IMR-90 (cell line): ENCODE measurements around the gene DGLUCY. TPM values are rescaled to one million over a fixed set of nuclear protein-coding genes. Genes with fewer than 3 reads are reported as not detected.

Experiments
- ATAC-seq: fragments of 200-7000 bp; cut with Tn5 transposase; 2 replicates; pipeline ENCODE4 v1.9.1; 2020; ENCODE audit warnings: low read depth, mild to moderate bottlenecking, moderate library complexity
- BruUV-seq: library from RNA; stranded (reverse); fragments of 400-500 nt; replicated peaks from 2 replicates; lab custom pipeline; 2021; lab: Mats Ljungman, UMichigan
- CTCF ChIA-PET: fragments of 300-600 bp; formaldehyde crosslinking; extraction: SDS; loops from one replicate; lab custom pipeline; 2021; ENCODE audit warnings: antibody characterized with exemption; lab: Yijun Ruan, JAX
- POLR2A ChIA-PET: fragments of 300-600 bp; sonication (Branson Sonifier 250); formaldehyde crosslinking; loops from one replicate; lab custom pipeline; 2022; ENCODE audit warnings: antibody characterized with exemption; ENCODE audit not compliant: unreplicated experiment; lab: Charles Lee
- DNase-seq: peaks from one replicate; pipeline ENCODE4 v3.0.0; 2013
- H2AFZ ChIP-seq: replicated peaks from 2 replicates; pipeline ENCODE3; 2013; ENCODE audit warnings: low read length, mild to moderate bottlenecking; ENCODE audit not compliant: poor library complexity
- H2AK5ac ChIP-seq: 2 replicates; pipeline ENCODE4 v1.6.1; 2013; ENCODE audit warnings: low read depth, low read length, inconsistent platforms
- H2AK9ac ChIP-seq: replicated peaks from 2 replicates; pipeline ENCODE3; 2013; ENCODE audit warnings: mild to moderate bottlenecking, low read depth, low read length, moderate library complexity; ENCODE audit not compliant: poor library complexity
- H2BK120ac ChIP-seq: 2 replicates; pipeline ENCODE4 v1.6.1; 2013; ENCODE audit warnings: low read depth, low read length, inconsistent platforms
- H2BK15ac ChIP-seq: 3 replicates; pipeline ENCODE4 v1.6.1; 2013; ENCODE audit warnings: low read depth, low read length, inconsistent platforms
- H2BK20ac ChIP-seq: 2 replicates; pipeline ENCODE4 v1.6.1; 2013; ENCODE audit warnings: low read depth, mild to moderate bottlenecking, inconsistent platforms, low read length, moderate library complexity
- H2BK5ac ChIP-seq: 2 replicates; pipeline ENCODE4 v1.6.1; 2013; ENCODE audit warnings: mild to moderate bottlenecking, low read depth, low read length, inconsistent platforms; ENCODE audit not compliant: poor library complexity, severe bottlenecking
- H3K14ac ChIP-seq: replicated peaks from 2 replicates; pipeline ENCODE4 v1.6.1; 2013; ENCODE audit warnings: low read depth, low read length, inconsistent platforms
- H3K18ac ChIP-seq: 2 replicates; pipeline ENCODE4 v1.6.1; 2013; ENCODE audit warnings: low read depth, low read length, control low read depth
- H3K23ac ChIP-seq: 2 replicates; pipeline ENCODE4 v1.6.1; 2013; ENCODE audit warnings: low read depth, low read length, inconsistent platforms
- H3K27ac ChIP-seq: 2 replicates; pipeline ENCODE4 v1.5.1; 2013; ENCODE audit warnings: mild to moderate bottlenecking, control low read depth, low read length; ENCODE audit not compliant: insufficient read depth
- H3K27me3 ChIP-seq: 2 replicates; pipeline ENCODE4 v1.6.1; 2013; ENCODE audit warnings: low read length; ENCODE audit not compliant: control insufficient read depth, insufficient read depth
- H3K36me3 ChIP-seq: 2 replicates; pipeline ENCODE4 v1.6.1; 2013; ENCODE audit warnings: low read length, mixed read lengths; ENCODE audit not compliant: control insufficient read depth, insufficient read depth
- H3K4ac ChIP-seq: 2 replicates; pipeline ENCODE4 v1.6.1; 2013; ENCODE audit warnings: low read depth, low read length, inconsistent platforms
- H3K4me1 ChIP-seq: 2 replicates; pipeline ENCODE4 v1.6.1; 2013; ENCODE audit warnings: low read length, mixed read lengths; ENCODE audit not compliant: control insufficient read depth, insufficient read depth
- H3K4me2 ChIP-seq: 2 replicates; pipeline ENCODE4 v1.6.1; 2013; ENCODE audit warnings: low read depth, mild to moderate bottlenecking, control low read depth, low read length, moderate library complexity
- H3K4me3 ChIP-seq: 2 replicates; pipeline ENCODE4 v1.5.1; 2013; ENCODE audit warnings: low read depth, mild to moderate bottlenecking, control low read depth, low read length, moderate library complexity; ENCODE audit not compliant: insufficient read depth
- H3K56ac ChIP-seq: 2 replicates; pipeline ENCODE4 v1.6.1; 2013; ENCODE audit warnings: low read length, inconsistent platforms; ENCODE audit not compliant: insufficient read depth; ENCODE audit errors: extremely low read depth
- H3K79me1 ChIP-seq, 2 experiments: 2 replicates each; pipeline ENCODE4 v1.6.1; 2013; ENCODE audit warnings: low read length in 2 of 2, inconsistent platforms in 1 of 2, low read depth in 1 of 2
- H3K9ac ChIP-seq: 2 replicates; pipeline ENCODE4 v1.6.1; 2013; ENCODE audit warnings: low read depth, low read length, control low read depth
- H3K9me1 ChIP-seq: 2 replicates; pipeline ENCODE4 v1.6.1; 2013; ENCODE audit warnings: low read length, inconsistent platforms; ENCODE audit not compliant: insufficient read depth
- H3K9me3 ChIP-seq: 2 replicates; pipeline ENCODE4 v1.6.1; 2013; ENCODE audit warnings: low read length; ENCODE audit not compliant: control insufficient read depth, insufficient read depth
- H4K20me1 ChIP-seq: 2 replicates; pipeline ENCODE4 v1.6.1; 2013; ENCODE audit warnings: low read length, inconsistent platforms; ENCODE audit not compliant: insufficient read depth
- H4K5ac ChIP-seq: 2 replicates; pipeline ENCODE4 v1.6.1; 2013; ENCODE audit warnings: mild to moderate bottlenecking, low read depth, low read length, control low read depth
- H4K8ac ChIP-seq, 2 experiments: 2 replicates each; pipeline ENCODE4 v1.6.1; 2013; ENCODE audit warnings: low read depth in 2 of 2, low read length in 2 of 2, control low read depth in 1 of 2, inconsistent platforms in 1 of 2
- H4K91ac ChIP-seq: 2 replicates; pipeline ENCODE4 v1.6.1; 2013; ENCODE audit warnings: low read depth, low read length, inconsistent platforms; ENCODE audit not compliant: insufficient read depth
- BHLHE40 ChIP-seq: fragments of 150-350 bp; IDR thresholded peaks from 2 replicates; pipeline ENCODE4 v1.6.1; 2016; ENCODE audit warnings: mild to moderate bottlenecking, low read depth, low read length
- FOS ChIP-seq: fragments of 150-350 bp; IDR thresholded peaks from 2 replicates; pipeline ENCODE4 v1.6.1; 2016; ENCODE audit warnings: low read depth, low read length
- MAFK ChIP-seq: IDR thresholded peaks from 2 replicates; pipeline ENCODE4 v1.6.1; 2012; ENCODE audit warnings: low read depth, low read length, improper control_type of control experiment
- MAZ ChIP-seq: IDR thresholded peaks from 2 replicates; pipeline ENCODE4 v1.6.1; 2012; ENCODE audit warnings: low read depth, mild to moderate bottlenecking, low read length, improper control_type of control experiment, moderate library complexity, borderline replicate concordance
- MXI1 ChIP-seq: IDR thresholded peaks from 2 replicates; pipeline ENCODE4 v1.6.1; 2012; ENCODE audit warnings: low read depth, mild to moderate bottlenecking, low read length, moderate library complexity, borderline replicate concordance
- POLR2A ChIP-seq: IDR thresholded peaks from 2 replicates; pipeline ENCODE4 v1.6.1; 2012; ENCODE audit warnings: mild to moderate bottlenecking, low read depth, low read length
- RAD21 ChIP-seq: IDR thresholded peaks from 2 replicates; pipeline ENCODE4 v1.6.1; 2012; ENCODE audit warnings: low read length, improper control_type of control experiment
- RCOR1 ChIP-seq: IDR thresholded peaks from 2 replicates; pipeline ENCODE4 v1.6.1; 2012; ENCODE audit warnings: mild to moderate bottlenecking, low read length, improper control_type of control experiment; ENCODE audit not compliant: insufficient replicate concordance
- RFX5 ChIP-seq: IDR thresholded peaks from 2 replicates; pipeline ENCODE4 v1.8.0; 2012; ENCODE audit warnings: low read depth, mild to moderate bottlenecking, low read length, moderate library complexity
- SMC3 ChIP-seq: fragments of 150-350 bp; IDR thresholded peaks from 2 replicates; pipeline ENCODE4 v1.6.1; 2016; ENCODE audit warnings: low read depth, mild to moderate bottlenecking, antibody characterized with exemption, low read length, moderate library complexity
- WGBS, 2 experiments: methylation state at CpG; one replicate each; pipeline versions ENCODE4 v1.1.5 to v1.1.7; 2013; ENCODE audit warnings: missing lambda C conversion rate in 2 of 2; ENCODE audit not compliant: insufficient read length in 1 of 2; ENCODE audit errors: extremely low coverage in 2 of 2; 5-methylcytosine and 5-hydroxymethylcytosine counted together
- dilution Hi-C: fragments of 300-500 bp; cut with HindIII; formaldehyde crosslinking; loops from one replicate; pipeline ENCODE4 v1.14.3; 2018; ENCODE audit warnings: low sequenced_read_pairs; ENCODE audit not compliant: unreplicated experiment
- in situ Hi-C: fragments of 300-500 bp; cut with MboI; formaldehyde crosslinking; loops from 3 replicates; pipeline ENCODE4 v1.14.3; 2019; ENCODE audit warnings: low sequenced_read_pairs, inconsistent platforms, mixed read lengths
- intact Hi-C: fragments of 100-400 bp; cut with micrococcal nuclease; formaldehyde crosslinking; loops from 2 replicates; pipeline ENCODE4 v1.10.0; 2022
- polyA plus RNA-seq, 3 experiments: library from polyadenylated mRNA; depleted of rRNA; stranded (reverse); fragments of >200 nt; gene quantifications; 2 replicates each; pipeline ENCODE4 v1.2.3, GENCODE V29; 2012; ENCODE audit warnings: low replicate concordance in 1 of 3
- total RNA-seq: library from RNA; depleted of rRNA; stranded (reverse); fragments of >200 nt; gene quantifications from 2 replicates; pipeline ENCODE4 v1.2.3, GENCODE V29; 2012
- TF ChIP-seq, protein P1 (sequence below): fragments of 150-350 bp; IDR thresholded peaks from 2 replicates; pipeline ENCODE4 v1.6.1; 2017; ENCODE audit warnings: mild to moderate bottlenecking, antibody characterized with exemption, low read length, low read depth
- TF ChIP-seq, protein P2 (sequence below): conservative IDR thresholded peaks from 2 replicates; pipeline ENCODE4 v1.5.1; 2012; ENCODE audit warnings: mild to moderate bottlenecking, low read depth, low read length, improper control_type of control experiment
- TF ChIP-seq, protein P3 (sequence below): fragments of 150-350 bp; IDR thresholded peaks from 2 replicates; pipeline ENCODE4 v1.6.1; 2016; ENCODE audit warnings: low read depth, mild to moderate bottlenecking, low read length, moderate library complexity, borderline replicate concordance

The DGLUCY gene
- total and polyA plus RNA-seq, 2 of the 4 experiments (the other 2 are of a cell fraction), result 8.5 to 13.3 TPM

DNA sequence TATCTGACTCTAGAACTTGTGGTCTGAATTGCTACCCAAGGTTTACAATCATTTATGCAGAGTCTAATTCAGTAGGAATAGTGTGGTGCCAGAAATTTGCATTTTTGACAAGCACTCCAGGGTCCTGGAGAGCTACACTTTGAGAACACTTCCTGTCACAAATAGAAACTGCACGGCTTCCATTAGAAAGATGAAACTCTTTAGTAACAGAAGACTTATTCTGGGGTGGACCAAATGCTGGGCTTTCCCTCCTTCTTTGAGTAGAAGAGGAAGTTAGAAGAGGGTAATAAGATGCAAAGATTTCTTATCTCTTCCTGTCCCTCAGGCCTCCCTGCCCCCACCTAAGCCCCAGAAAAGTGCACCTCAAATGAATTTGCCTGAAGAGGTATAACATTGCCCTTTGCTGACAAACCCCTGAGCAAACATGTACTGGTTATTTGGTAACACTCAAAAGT, 28.4 kb downstream of the DGLUCY start:
- no peak overlapping the region for H4K5ac ChIP-seq
- no peak overlapping the region for H2BK120ac ChIP-seq
- no peak overlapping the region for H3K14ac ChIP-seq
- no peak overlapping the region for H2BK20ac ChIP-seq
- ATAC-seq (no peak), DNase-seq (no peak)
- H3K4me3 ChIP-seq, result no peak overlapping the region
- dilution Hi-C loops, result no loop called here
- no peak overlapping the region for H3K56ac ChIP-seq
- H3K4me1 ChIP-seq, result peaks cover 4% of the 10 kb centered on the region
- H3K27me3 ChIP-seq, result peaks cover 8% of the 10 kb centered on the region
- no peak overlapping the region for H3K18ac ChIP-seq
- no peak overlapping the region for H2BK5ac ChIP-seq
- H2BK15ac ChIP-seq, result no peak overlapping the region
- H3K9me3 ChIP-seq, result no peaks in the 10 kb centered on the region
- TF ChIP-seq RFX5, result no peak
- TF ChIP-seq RAD21, result no peak
- TF ChIP-seq, protein P1, sequence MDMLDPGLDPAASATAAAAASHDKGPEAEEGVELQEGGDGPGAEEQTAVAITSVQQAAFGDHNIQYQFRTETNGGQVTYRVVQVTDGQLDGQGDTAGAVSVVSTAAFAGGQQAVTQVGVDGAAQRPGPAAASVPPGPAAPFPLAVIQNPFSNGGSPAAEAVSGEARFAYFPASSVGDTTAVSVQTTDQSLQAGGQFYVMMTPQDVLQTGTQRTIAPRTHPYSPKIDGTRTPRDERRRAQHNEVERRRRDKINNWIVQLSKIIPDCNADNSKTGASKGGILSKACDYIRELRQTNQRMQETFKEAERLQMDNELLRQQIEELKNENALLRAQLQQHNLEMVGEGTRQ, result no peak
- no peak for TF ChIP-seq SMC3
- no peak for TF ChIP-seq FOS
- no peak for TF ChIP-seq MXI1
- no peak for TF ChIP-seq RCOR1
- TF ChIP-seq, protein P2, sequence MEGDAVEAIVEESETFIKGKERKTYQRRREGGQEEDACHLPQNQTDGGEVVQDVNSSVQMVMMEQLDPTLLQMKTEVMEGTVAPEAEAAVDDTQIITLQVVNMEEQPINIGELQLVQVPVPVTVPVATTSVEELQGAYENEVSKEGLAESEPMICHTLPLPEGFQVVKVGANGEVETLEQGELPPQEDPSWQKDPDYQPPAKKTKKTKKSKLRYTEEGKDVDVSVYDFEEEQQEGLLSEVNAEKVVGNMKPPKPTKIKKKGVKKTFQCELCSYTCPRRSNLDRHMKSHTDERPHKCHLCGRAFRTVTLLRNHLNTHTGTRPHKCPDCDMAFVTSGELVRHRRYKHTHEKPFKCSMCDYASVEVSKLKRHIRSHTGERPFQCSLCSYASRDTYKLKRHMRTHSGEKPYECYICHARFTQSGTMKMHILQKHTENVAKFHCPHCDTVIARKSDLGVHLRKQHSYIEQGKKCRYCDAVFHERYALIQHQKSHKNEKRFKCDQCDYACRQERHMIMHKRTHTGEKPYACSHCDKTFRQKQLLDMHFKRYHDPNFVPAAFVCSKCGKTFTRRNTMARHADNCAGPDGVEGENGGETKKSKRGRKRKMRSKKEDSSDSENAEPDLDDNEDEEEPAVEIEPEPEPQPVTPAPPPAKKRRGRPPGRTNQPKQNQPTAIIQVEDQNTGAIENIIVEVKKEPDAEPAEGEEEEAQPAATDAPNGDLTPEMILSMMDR, result no peak
- no peak for TF ChIP-seq MAFK
- TF ChIP-seq MAZ, result no peak
- TF ChIP-seq BHLHE40, result no peak
- TF ChIP-seq, protein P3, sequence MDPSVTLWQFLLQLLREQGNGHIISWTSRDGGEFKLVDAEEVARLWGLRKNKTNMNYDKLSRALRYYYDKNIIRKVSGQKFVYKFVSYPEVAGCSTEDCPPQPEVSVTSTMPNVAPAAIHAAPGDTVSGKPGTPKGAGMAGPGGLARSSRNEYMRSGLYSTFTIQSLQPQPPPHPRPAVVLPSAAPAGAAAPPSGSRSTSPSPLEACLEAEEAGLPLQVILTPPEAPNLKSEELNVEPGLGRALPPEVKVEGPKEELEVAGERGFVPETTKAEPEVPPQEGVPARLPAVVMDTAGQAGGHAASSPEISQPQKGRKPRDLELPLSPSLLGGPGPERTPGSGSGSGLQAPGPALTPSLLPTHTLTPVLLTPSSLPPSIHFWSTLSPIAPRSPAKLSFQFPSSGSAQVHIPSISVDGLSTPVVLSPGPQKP, result no peak
- TF ChIP-seq POLR2A, result no peak
- no TSS peak for BruUV-seq
- WGBS, 2 experiments, result no CpG with 5 or more reads among the region's 1 CpG
- intact Hi-C loops, result no loop called here
- peaks cover 7% of the 10 kb centered on the region; the same call in 1 of the 2 replicates for H3K36me3 ChIP-seq
- H2AK9ac ChIP-seq, result no peak overlapping the region
- no peak overlapping the region for H2AK5ac ChIP-seq
- H4K91ac ChIP-seq, result no peak overlapping the region
- H3K79me1 ChIP-seq, result no peaks in the 10 kb centered on the region
- H3K4ac ChIP-seq, result no peak overlapping the region
- no peak overlapping the region for H4K8ac ChIP-seq
- peaks cover 9% of the 10 kb centered on the region for H3K9me1 ChIP-seq
- ChIA-PET CTCF (no interaction called here), POLR2A (no interaction called here)
- no peak overlapping the region for H3K4me2 ChIP-seq
- in situ Hi-C loops, result no loop called here
- no peak overlapping the region for H2AFZ ChIP-seq
- H3K27ac ChIP-seq, result no peak overlapping the region
- H3K23ac ChIP-seq, result no peak overlapping the region
- H3K9ac ChIP-seq, result no peak overlapping the region
- H4K20me1 ChIP-seq, result 0 out of 2 replicates have a peak, but pooled peaks cover 4% of the 10 kb centered on the region
